Smooth muscle cell (in vitro differentiated cells): ENCODE results near the gene TAF11L2. TPM values are rescaled to one million over a fixed set of nuclear protein-coding genes. Genes with fewer than 3 reads are reported as not detected.

Experiments
- polyA plus RNA-seq: library from polyadenylated mRNA; unstranded; fragments of >200 nt; fragmentation: Nextera tagmentation; extraction: Ambion mirVana; gene quantifications from 2 replicates; pipeline ENCODE4 v1.2.1, GENCODE V29; 2016
- small RNA-seq: library from RNA; depleted of rRNA; stranded (forward); fragments of <200 nt; gene quantifications from one replicate; pipeline ENCODE3, GENCODE V24; 2014
- total RNA-seq: library from RNA; depleted of rRNA; stranded (reverse); fragments of >200 nt; gene quantifications from 2 replicates; pipeline ENCODE4 v1.2.3, GENCODE V29; 2014

The TAF11L2 gene
- total and polyA plus RNA-seq, 2 experiments from 2014 or later = not detected

Small RNA genes within 50 kb of the gene (small RNA-seq; reads per million reads assigned to genes)
- not detected for gene AC106774.3

Other genes starting within 250 kb of the TAF11L2 start
- gene TAF11L3, start 20.1 kb downstream of the TAF11L2 start, total RNA-seq = not detected in 2 replicates
- not detected in 2 replicates for gene TAF11L3, start 20.1 kb downstream of the TAF11L2 start, polyA plus RNA-seq
- not detected in 2 replicates for gene TAF11L4, start 23.6 kb downstream of the TAF11L2 start, total RNA-seq
- not detected in 2 replicates for gene TAF11L4, start 23.6 kb downstream of the TAF11L2 start, polyA plus RNA-seq
- not detected in 2 replicates for gene TAF11L5, start 27.0 kb downstream of the TAF11L2 start, total RNA-seq
- not detected in 2 replicates for gene TAF11L5, start 27.0 kb downstream of the TAF11L2 start, polyA plus RNA-seq
- gene TAF11L6, start 30.4 kb downstream of the TAF11L2 start, total RNA-seq = not detected in 2 replicates
- not detected in 2 replicates for gene TAF11L6, start 30.4 kb downstream of the TAF11L2 start, polyA plus RNA-seq
- not detected in 2 replicates for gene TAF11L7, start 87.5 kb downstream of the TAF11L2 start, total RNA-seq
- not detected in 2 replicates for gene TAF11L7, start 87.5 kb downstream of the TAF11L2 start, polyA plus RNA-seq
- not detected in 2 replicates for gene TAF11L8, start 92.7 kb downstream of the TAF11L2 start, total RNA-seq
- not detected in 2 replicates for gene TAF11L8, start 92.7 kb downstream of the TAF11L2 start, polyA plus RNA-seq
- not detected in 2 replicates for gene TAF11L9, start 96.2 kb downstream of the TAF11L2 start, total RNA-seq
- gene TAF11L9, start 96.2 kb downstream of the TAF11L2 start, polyA plus RNA-seq = not detected in 2 replicates
- not detected in 2 replicates for gene TAF11L10, start 99.6 kb downstream of the TAF11L2 start, total RNA-seq
- not detected in 2 replicates for gene TAF11L10, start 99.6 kb downstream of the TAF11L2 start, polyA plus RNA-seq
- not detected in 2 replicates for gene TAF11L11, start 106.0 kb downstream of the TAF11L2 start, total RNA-seq
- gene TAF11L11, start 106.0 kb downstream of the TAF11L2 start, polyA plus RNA-seq = 0.53 TPM in 1 of 2 replicates, not detected in the other
- not detected in 2 replicates for gene TAF11L12, start 112.2 kb downstream of the TAF11L2 start, total RNA-seq
- gene TAF11L12, start 112.2 kb downstream of the TAF11L2 start, polyA plus RNA-seq = not detected in 2 replicates
- gene TAF11L13, start 133.9 kb downstream of the TAF11L2 start, total RNA-seq = not detected in 2 replicates
- gene TAF11L13, start 133.9 kb downstream of the TAF11L2 start, polyA plus RNA-seq = not detected in 2 replicates
- gene TAF11L14, start 136.2 kb downstream of the TAF11L2 start, total RNA-seq = not detected in 2 replicates
- not detected in 2 replicates for gene TAF11L14, start 136.2 kb downstream of the TAF11L2 start, polyA plus RNA-seq